Colonic mucosa (tissue), 4 donors: ENCODE measurements around the gene PER2. TPM values are rescaled to one million over a fixed set of nuclear protein-coding genes. Genes with fewer than 3 reads are reported as not detected.
"Not testable (repeated sequence)": the region's sequence is repeated elsewhere in the genome, so short reads cannot be mapped to it uniquely, and the experiment has no call there.

Source experiments
- DNase-seq: peaks from one replicate; pipeline ENCODE4 v3.0.0-alpha.2; 2020
- H3K27ac ChIP-seq: fragments of 200-600 bp; one replicate; pipeline ENCODE4 v1.8.0; 2021
- H3K27me3 ChIP-seq: fragments of 200-600 bp; one replicate; pipeline ENCODE4 v1.8.0; 2021
- H3K36me3 ChIP-seq: fragments of 200-600 bp; one replicate; pipeline ENCODE4 v1.8.0; 2021
- H3K4me1 ChIP-seq: fragments of 200-600 bp; one replicate; pipeline ENCODE4 v1.8.0; 2021; ENCODE audit warnings: mild to moderate bottlenecking
- H3K4me3 ChIP-seq: fragments of 200-600 bp; one replicate; pipeline ENCODE4 v1.8.0; 2021
- H3K9ac ChIP-seq, 2 donors: one replicate each; pipeline ENCODE4 v1.7.0; 2013; ENCODE audit warnings: control low read depth in 2 of 2, low read depth in 2 of 2, low read length in 2 of 2
- H3K9me3 ChIP-seq: fragments of 200-600 bp; one replicate; pipeline ENCODE4 v1.8.0; 2021
- CTCF ChIP-seq: fragments of 200-600 bp; IDR thresholded peaks from one replicate; pipeline ENCODE4 v1.8.0; 2022; ENCODE audit warnings: antibody characterized with exemption, mild to moderate bottlenecking
- intact Hi-C: fragments of 100-400 bp; cut with DNase I; formaldehyde crosslinking; loops from one replicate; pipeline ENCODE4 v1.14.1; 2022
- total RNA-seq, 2 donors: library from RNA; stranded (reverse); fragmentation: NEBNext Ultra II Directional in 1 of 2; extraction: Animal tissue kit (Norgen Biotek cat#: 25700) in 1 of 2; gene quantifications; one replicate each; pipeline ENCODE4 v1.2.1, GENCODE V29; 2021
- donor health status: healthy.
- donor health status: DM: no; HTN: no; CAD: no.
- donor health status: DM: no; HTN: no; CAD: no.

PER2 gene, protein sequence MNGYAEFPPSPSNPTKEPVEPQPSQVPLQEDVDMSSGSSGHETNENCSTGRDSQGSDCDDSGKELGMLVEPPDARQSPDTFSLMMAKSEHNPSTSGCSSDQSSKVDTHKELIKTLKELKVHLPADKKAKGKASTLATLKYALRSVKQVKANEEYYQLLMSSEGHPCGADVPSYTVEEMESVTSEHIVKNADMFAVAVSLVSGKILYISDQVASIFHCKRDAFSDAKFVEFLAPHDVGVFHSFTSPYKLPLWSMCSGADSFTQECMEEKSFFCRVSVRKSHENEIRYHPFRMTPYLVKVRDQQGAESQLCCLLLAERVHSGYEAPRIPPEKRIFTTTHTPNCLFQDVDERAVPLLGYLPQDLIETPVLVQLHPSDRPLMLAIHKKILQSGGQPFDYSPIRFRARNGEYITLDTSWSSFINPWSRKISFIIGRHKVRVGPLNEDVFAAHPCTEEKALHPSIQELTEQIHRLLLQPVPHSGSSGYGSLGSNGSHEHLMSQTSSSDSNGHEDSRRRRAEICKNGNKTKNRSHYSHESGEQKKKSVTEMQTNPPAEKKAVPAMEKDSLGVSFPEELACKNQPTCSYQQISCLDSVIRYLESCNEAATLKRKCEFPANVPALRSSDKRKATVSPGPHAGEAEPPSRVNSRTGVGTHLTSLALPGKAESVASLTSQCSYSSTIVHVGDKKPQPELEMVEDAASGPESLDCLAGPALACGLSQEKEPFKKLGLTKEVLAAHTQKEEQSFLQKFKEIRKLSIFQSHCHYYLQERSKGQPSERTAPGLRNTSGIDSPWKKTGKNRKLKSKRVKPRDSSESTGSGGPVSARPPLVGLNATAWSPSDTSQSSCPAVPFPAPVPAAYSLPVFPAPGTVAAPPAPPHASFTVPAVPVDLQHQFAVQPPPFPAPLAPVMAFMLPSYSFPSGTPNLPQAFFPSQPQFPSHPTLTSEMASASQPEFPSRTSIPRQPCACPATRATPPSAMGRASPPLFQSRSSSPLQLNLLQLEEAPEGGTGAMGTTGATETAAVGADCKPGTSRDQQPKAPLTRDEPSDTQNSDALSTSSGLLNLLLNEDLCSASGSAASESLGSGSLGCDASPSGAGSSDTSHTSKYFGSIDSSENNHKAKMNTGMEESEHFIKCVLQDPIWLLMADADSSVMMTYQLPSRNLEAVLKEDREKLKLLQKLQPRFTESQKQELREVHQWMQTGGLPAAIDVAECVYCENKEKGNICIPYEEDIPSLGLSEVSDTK (N-terminal part only)
- 10 to 100 TPM; 22.1 to 29.2 TPM for total RNA-seq

- no peak for TF ChIP-seq CTCF
- H3K4me3 ChIP-seq = peak within 1 kb of the TSS; percentile 78
Measured at GRCh38 chr2:238287737-238288649, at the start of gene PER2. Gene PER2 (minus strand): TSS chr2:238288610. CDS start chr2:238277936, 10,674 bp downstream.

GRCh38 chr2:238337846-238338245 lies 49.4 kb upstream of the PER2 start:
- Histone ChIP-seq H3K9me3 (no peaks in the 10 kb centered on the region), H3K4me1 (no peaks in the 10 kb centered on the region), H3K4me3 (no peak overlapping the region), H3K27me3 (no peaks in the 10 kb centered on the region), H3K27ac (no peak overlapping the region), H3K9ac (no peak overlapping the region), H3K36me3 (no peaks in the 10 kb centered on the region)
- intact Hi-C loops = loop anchor here (5.0 kb wide), 1 partner anchor 81 kb away; no protein-coding TSS in a partner anchor
- TF ChIP-seq CTCF = no peak
- no peak for DNase-seq

More at GRCh38 chr2:238287737-238288649, at the start of gene PER2:
- intact Hi-C loops = no loop called here
- H3K9ac ChIP-seq = peak within 1 kb of the TSS; percentile 91 to 99
- no peaks in the 10 kb centered on the region for H3K36me3 ChIP-seq
- H3K4me1 ChIP-seq = peaks cover 13% of the 10 kb centered on the region
- H3K27ac ChIP-seq = peak within 1 kb of the TSS; percentile 92
- no peaks in the 10 kb centered on the region for H3K27me3 ChIP-seq
- no peaks in the 10 kb centered on the region for H3K9me3 ChIP-seq
- peak; percentile 65 for DNase-seq

GRCh38 chr2:238336793-238337444 lies 48.5 kb upstream of the PER2 start:
- Histone ChIP-seq H3K27ac (no peak overlapping the region), H3K36me3 (no peaks in the 10 kb centered on the region), H3K9me3 (no peaks in the 10 kb centered on the region), H3K4me3 (no peak overlapping the region), H3K27me3 (no peaks in the 10 kb centered on the region), H3K9ac (no peak overlapping the region), H3K4me1 (no peaks in the 10 kb centered on the region)
- intact Hi-C loops = loop anchor here (5.0 kb wide), 1 partner anchor 80 kb away; no protein-coding TSS in a partner anchor
- no peak for TF ChIP-seq CTCF
- no peak for DNase-seq

- H3K36me3 ChIP-seq = no peaks in the 10 kb centered on the region
- intact Hi-C loops = loop anchor here (5.0 kb wide), 1 partner anchor 79 kb away; no protein-coding TSS in a partner anchor
- no peak overlapping the region for H3K27ac ChIP-seq
- no peak for DNase-seq
- H3K9ac ChIP-seq = no peak overlapping the region
- no peaks in the 10 kb centered on the region for H3K27me3 ChIP-seq
- no peak overlapping the region for H3K4me3 ChIP-seq
- no peaks in the 10 kb centered on the region for H3K4me1 ChIP-seq
- no peak for TF ChIP-seq CTCF
- H3K9me3 ChIP-seq = no peaks in the 10 kb centered on the region
Measured at GRCh38 chr2:238336151-238336550, 47.7 kb upstream of the PER2 start.

DNA sequence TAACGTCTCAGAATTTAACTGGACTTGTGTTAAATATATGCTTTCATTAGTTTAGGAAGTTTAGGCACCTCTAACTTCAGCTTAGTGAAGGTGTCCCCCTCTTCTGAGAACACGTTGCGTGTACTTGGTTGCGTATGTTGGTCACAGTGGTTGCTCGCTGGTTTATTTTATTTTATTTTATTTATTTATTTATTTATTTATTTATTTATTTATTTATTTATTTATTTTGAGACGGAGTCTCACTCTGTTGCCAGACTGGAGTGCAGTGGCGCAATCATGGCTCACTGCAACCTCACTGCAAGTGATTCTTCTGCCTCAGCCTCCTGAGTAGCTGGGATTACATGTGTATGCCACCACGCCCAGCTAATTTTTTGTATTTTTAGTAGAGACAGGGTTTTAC lies 47.2 kb upstream of the PER2 start:
- not testable (repeated sequence) for H3K27me3 ChIP-seq, DNase-seq, H3K4me1 ChIP-seq, H3K27ac ChIP-seq, H3K36me3 ChIP-seq, H3K4me3 ChIP-seq, H3K9me3 ChIP-seq, H3K9ac ChIP-seq
- intact Hi-C loops = loop anchor here (5.0 kb wide), 1 partner anchor 78 kb away; no protein-coding TSS in a partner anchor
